GM12878 (cell line): ENCODE results near the gene ZNF280D. TPM values are rescaled to one million over a fixed set of nuclear protein-coding genes. Genes with fewer than 3 reads are reported as not detected.
A peak's percentile ranks its signal among the peaks of the same experiment; 100 is the strongest.

Source experiments
- ATAC-seq: fragments of 200-7000 bp; cut with Tn5 transposase; 3 replicates; pipeline ENCODE4 v1.9.1; 2020; ENCODE audit warnings: mild to moderate bottlenecking, moderate library complexity
- Bru-seq: library from RNA; stranded (reverse); fragments of 400-500 nt; gene quantifications from one replicate; lab custom pipeline; 2021; lab: Mats Ljungman, UMichigan
- BruChase-seq, 2 experiments: library from RNA; stranded (reverse); fragments of 400-500 nt; gene quantifications; one replicate each; lab custom pipeline; 2021; lab: Mats Ljungman, UMichigan
- BruUV-seq: library from RNA; stranded (reverse); fragments of 400-500 nt; replicated peaks from 2 replicates; lab custom pipeline; 2021; lab: Mats Ljungman, UMichigan
- CTCF ChIA-PET: fragments of 300-600 bp; sonication (Branson Sonifier 250); formaldehyde crosslinking; extraction: SDS; loops from one replicate; lab custom pipeline; 2021; ENCODE audit warnings: inconsistent platforms; lab: Yijun Ruan, JAX
- POLR2A ChIA-PET: fragments of 350-600 bp; formaldehyde crosslinking; extraction: SDS; loops from one replicate; lab custom pipeline; 2021; ENCODE audit warnings: inconsistent platforms; lab: Charles Lee
- RAD21 ChIA-PET: fragments of 300-600 bp; sonication (Branson Sonifier 250); formaldehyde crosslinking; loops from one replicate; lab custom pipeline; 2023; ENCODE audit warnings: antibody characterized with exemption; ENCODE audit not compliant: unreplicated experiment; lab: Charles Lee
- SMC1A ChIA-PET: fragments of 300-600 bp; sonication (Branson Sonifier 250); formaldehyde crosslinking; loops from one replicate; lab custom pipeline; 2023; ENCODE audit not compliant: unreplicated experiment, uncharacterized antibody; lab: Charles Lee
- DNase-seq: peaks from one replicate; pipeline ENCODE4 v3.0.0-alpha.2; 2011; ENCODE audit warnings: low read depth, low spot score
- FAIRE-seq: peaks from 3 replicates; lab custom pipeline; 2011; peaks lifted over from hg19 to GRCh38; lab: Jason Lieb, UNC
- H2AFZ ChIP-seq: 2 replicates; pipeline ENCODE4 v1.6.0; 2011; ENCODE audit warnings: low read depth, low read length, control low read depth; ENCODE audit not compliant: control insufficient read depth
- H3K27ac ChIP-seq: 2 replicates; pipeline ENCODE4 v1.5.1; 2011; ENCODE audit warnings: control low read depth; ENCODE audit not compliant: control insufficient read depth, insufficient read depth
- H3K27me3 ChIP-seq, 2 experiments: replicated peaks in 1 of 2; 2 replicates each; pipeline versions ENCODE4 v1.6.0 to v1.6.1; 2011; ENCODE audit warnings: low read length in 1 of 2; ENCODE audit not compliant: control insufficient read depth in 2 of 2, insufficient read depth in 2 of 2
- H3K36me3 ChIP-seq, 2 experiments: 2 replicates each; pipeline ENCODE4 v1.5.1; 2011; ENCODE audit warnings: low read length in 1 of 2; ENCODE audit not compliant: control insufficient read depth in 2 of 2, insufficient read depth in 2 of 2
- H3K4me1 ChIP-seq: 2 replicates; pipeline ENCODE4 v1.6.1; 2011; ENCODE audit warnings: mild to moderate bottlenecking, low read length, moderate library complexity, mixed read lengths; ENCODE audit not compliant: control insufficient read depth, insufficient read depth
- H3K4me2 ChIP-seq: 2 replicates; pipeline ENCODE4 v1.6.0; 2011; ENCODE audit warnings: control low read depth; ENCODE audit not compliant: control insufficient read depth, insufficient read depth
- H3K4me3 ChIP-seq: fragments of 200-600 bp; sonication (generic); 2 replicates; pipeline ENCODE4 v1.5.1; 2016
- H3K79me2 ChIP-seq: 2 replicates; pipeline ENCODE4 v1.6.0; 2011; ENCODE audit warnings: low read length; ENCODE audit not compliant: control insufficient read depth, insufficient read depth
- H3K9ac ChIP-seq: 2 replicates; pipeline ENCODE4 v1.8.0; 2011; ENCODE audit warnings: low read length, control low read depth, mixed read lengths; ENCODE audit not compliant: control insufficient read depth, insufficient read depth
- H3K9me3 ChIP-seq: replicated peaks from 3 replicates; pipeline ENCODE4 v1.5.1; 2011; ENCODE audit warnings: mild to moderate bottlenecking, low read length; ENCODE audit not compliant: control insufficient read depth, insufficient read depth
- H4K20me1 ChIP-seq: 2 replicates; pipeline ENCODE4 v1.6.0; 2011; ENCODE audit not compliant: control insufficient read depth, insufficient read depth
- ATF7 ChIP-seq: fragments of 450-650 bp; IDR thresholded peaks from 2 replicates; pipeline ENCODE4 v1.6.1; 2016; ENCODE audit warnings: low read depth, mild to moderate bottlenecking
- CBX5 ChIP-seq: sonication (generic); IDR thresholded peaks from 2 replicates; pipeline ENCODE4 v1.6.1; 2016; ENCODE audit warnings: low read depth, moderate library complexity, mild to moderate bottlenecking, inconsistent platforms
- ESRRA ChIP-seq: IDR thresholded peaks from 2 replicates; pipeline ENCODE4 v1.6.1; 2012; ENCODE audit warnings: mild to moderate bottlenecking, low read length, improper control_type of control experiment
- MYB ChIP-seq: fragments of 150-350 bp; IDR thresholded peaks from 2 replicates; pipeline ENCODE4 v1.6.1; 2014; ENCODE audit warnings: mild to moderate bottlenecking, low read depth, low read length, borderline replicate concordance
- NFXL1 ChIP-seq: fragments of 450-650 bp; IDR thresholded peaks from 2 replicates; pipeline ENCODE4 v1.6.1; 2017; ENCODE audit warnings: antibody characterized with exemption, mild to moderate bottlenecking, borderline replicate concordance
- PAX8 ChIP-seq: fragments of 450-650 bp; IDR thresholded peaks from 2 replicates; pipeline ENCODE4 v1.6.1; 2017; ENCODE audit warnings: mild to moderate bottlenecking, moderate library complexity
- RFX5 ChIP-seq: IDR thresholded peaks from 2 replicates; pipeline ENCODE4 v1.6.1; 2011; ENCODE audit warnings: low read depth, low read length, improper control_type of control experiment
- TARDBP ChIP-seq: IDR thresholded peaks from 2 replicates; pipeline ENCODE4 v1.6.1; 2016; ENCODE audit warnings: borderline replicate concordance
- ZNF622 ChIP-seq: fragments of 450-650 bp; IDR thresholded peaks from 2 replicates; pipeline ENCODE4 v1.6.1; 2017; ENCODE audit warnings: mild to moderate bottlenecking, inconsistent platforms
- ZNF687 ChIP-seq: fragments of 450-650 bp; IDR thresholded peaks from 2 replicates; pipeline ENCODE4 v1.6.1; 2017; ENCODE audit warnings: mild to moderate bottlenecking, moderate library complexity
- WGBS: methylation state at CpG from one replicate; pipeline ENCODE4 v1.1.6; 2016; ENCODE audit warnings: low lambda C conversion rate; ENCODE audit not compliant: insufficient replicate concordance, insufficient coverage; ENCODE audit errors: missing lambda C conversion rate; 5-methylcytosine and 5-hydroxymethylcytosine counted together
- in situ Hi-C: fragments of 300-500 bp; cut with MboI; formaldehyde crosslinking; loops from 9 replicates; pipeline ENCODE4 v1.14.3; 2018; ENCODE audit warnings: mixed read lengths
- intact Hi-C: fragments of 100-400 bp; cut with micrococcal nuclease; formaldehyde crosslinking; loops from one replicate; pipeline ENCODE4 v1.14.2; 2022; ENCODE audit not compliant: unreplicated experiment
- long read RNA-seq, 2 experiments: library from polyadenylated mRNA; unstranded; transcript quantifications; one replicate each; pipeline ENCODE4 v2.0.0, GENCODE V29; 2019 to 2020
- polyA minus RNA-seq, 3 experiments: library from RNA; depleted of rRNA, polyadenylated mRNA; stranded (reverse); fragments of >200 nt; gene quantifications; 2 replicates each; pipeline ENCODE4 v1.2.3, GENCODE V29; 2011
- polyA plus RNA-seq, 11 experiments: library from polyadenylated mRNA; depleted of rRNA in 4 of 11; unstranded in 6 of 11; stranded (reverse) in 5 of 11; fragments of >200 nt; fragmentation: Nextera tagmentation in 4 of 11; fragmentation: Illumina TruSeq in 1 of 11; extraction: Ambion mirVana in 4 of 11; extraction: Trizol in 1 of 11; gene quantifications; 1 replicate in 1 of 11; 2 replicates in 10 of 11; pipeline versions ENCODE4 v1.2.1 to v1.2.3, GENCODE V29; 2011 to 2016; ENCODE audit warnings: inconsistent platforms in 2 of 11, missing spikeins in 2 of 11, low read depth in 1 of 11
- total RNA-seq, 4 experiments: library from RNA; depleted of rRNA in 3 of 4; stranded (reverse); fragments of >200 nt in 3 of 4; fragmentation: Illumina TruSeq in 1 of 4; extraction: Trizol in 1 of 4; gene quantifications; 2 replicates each; pipeline versions ENCODE4 v1.2.1 to v1.2.3, GENCODE V29; 2013 to 2021
- TF ChIP-seq, protein P1 (sequence below): fragments of 450-650 bp; IDR thresholded peaks from 2 replicates; pipeline ENCODE4 v1.6.1; 2016; ENCODE audit warnings: mild to moderate bottlenecking

ZNF280D gene
- total RNA-seq (2013; cell fraction: nucleolus; rRNA removed), result 68.9 and 72.6 TPM in 2 replicates
- total RNA-seq (2014; rRNA removed) (9.8 and 10.2 TPM in 2 replicates), total RNA-seq (2014; rRNA removed; fragmentation: Illumina TruSeq; extraction: Trizol) (18.5 and 19.6 TPM in 2 replicates), total RNA-seq (2021) (18.6 and 19.5 TPM in 2 replicates), polyA plus RNA-seq (2011; rRNA removed) (5.6 and 13.0 TPM in 2 replicates), polyA plus RNA-seq (2014; fragmentation: Illumina TruSeq; extraction: Trizol) (11.9 and 14.5 TPM in 2 replicates), polyA plus RNA-seq (2014; fragmentation: Nextera tagmentation; extraction: Ambion mirVana) (1 to 10 TPM; 6.4 to 7.5 TPM), polyA plus RNA-seq (2014; rRNA removed) (5.5 and 5.9 TPM in 2 replicates), polyA plus RNA-seq (2016; fragmentation: Nextera tagmentation; extraction: Ambion mirVana) (1 to 10 TPM; 8.3 to 9.0 TPM), polyA minus RNA-seq (2011; rRNA and poly(A)+ RNA removed) (10.2 and 10.8 TPM in 2 replicates), Bru-seq, nascent RNA (percentile 63 among the genes with signal in this experiment), BruChase-seq, experiment 1, labeled RNA remaining after a 6-hour chase (percentile 61 among the genes with signal in this experiment), BruChase-seq, experiment 2, labeled RNA remaining after a 2-hour chase (percentile 69 among the genes with signal in this experiment)
- 3.5 TPM for polyA plus RNA-seq (2011; ENCODE audit: low read depth)
- polyA plus RNA-seq (2011; cell fraction: cytosol; rRNA removed), result 1.6 and 1.9 TPM in 2 replicates
- 5.8 and 6.5 TPM in 2 replicates for polyA plus RNA-seq (2011; cell fraction: nucleus; rRNA removed)
- polyA plus RNA-seq (2012), result 5.5 and 6.6 TPM in 2 replicates
- polyA minus RNA-seq (2011; cell fraction: cytosol; rRNA and poly(A)+ RNA removed), result 3.1 and 3.6 TPM in 2 replicates
- polyA minus RNA-seq (2011; cell fraction: nucleus; rRNA and poly(A)+ RNA removed), result 8.6 and 13.2 TPM in 2 replicates
- long read RNA-seq, experiment 1, partial matches to known transcripts, result 2 of 2 reads
- long read RNA-seq, experiment 1, other reads (novel, unspliced or antisense), result 0 of 2 reads
- long read RNA-seq, experiment 2, partial matches to known transcripts, result 10 of 20 reads
- long read RNA-seq, experiment 2, other reads (novel, unspliced or antisense), result 6 of 20 reads

GRCh38 chr15:56733136-56734012, at the start of gene ZNF280D:
TSS of gene ZNF280D (minus strand) at chr15:56733509. CDS start at chr15:56707109, 26,400 bp downstream.
- H3K27me3 ChIP-seq, result no peaks in the 10 kb centered on the region
- no peaks in the 10 kb centered on the region for H3K36me3 ChIP-seq
- ATAC-seq, result peak; percentile 93
- 33% methylated on average over 70 of the region's 101 CpGs for WGBS
- peak within 1 kb of the TSS; percentile 95 for H3K9ac ChIP-seq
- CTCF ChIA-PET, result interaction anchor here (1.2 kb wide), 1 partner anchor 47 kb away, joined by 3 read pairs; no protein-coding TSS in a partner anchor
- POLR2A ChIA-PET, result no interaction called here
- H3K27ac ChIP-seq, result peak within 1 kb of the TSS; percentile 62
- peak within 1 kb of the TSS; percentile 96 for H3K4me2 ChIP-seq
- no TSS peak for BruUV-seq
- DNase-seq, result no peak
- in situ Hi-C loops, result no loop called here
- intact Hi-C loops, result no loop called here
- H3K9me3 ChIP-seq, result no peaks in the 10 kb centered on the region; the same call in 2 of the 3 replicates
- H3K79me2 ChIP-seq, result peaks cover 31% of the 10 kb centered on the region
- SMC1A ChIA-PET, result interaction anchor here (1.0 kb wide), 1 partner anchor 70 kb away, joined by 3 read pairs; no protein-coding TSS in a partner anchor
- peak within 1 kb of the TSS; percentile 90 for H2AFZ ChIP-seq
- H3K4me1 ChIP-seq, result peaks cover 6% of the 10 kb centered on the region
- peak within 1 kb of the TSS; percentile 79 for H3K4me3 ChIP-seq
- H4K20me1 ChIP-seq, result no peaks in the 10 kb centered on the region
- RAD21 ChIA-PET, result no interaction called here
- FAIRE-seq, result no peak
- TF ChIP-seq ESRRA (no peak), ATF7 (no peak), MYB (no peak), TARDBP (no peak), PAX8 (no peak), ZNF622 (no peak), ZNF687 (peak; percentile 87), RFX5 (no peak), NFXL1 (0 out of 2 replicates have a peak, but pooled peaks have one; percentile 26), CBX5 (0 out of 2 replicates have a peak, but pooled peaks have one; percentile 15)
- TF ChIP-seq, protein P1, sequence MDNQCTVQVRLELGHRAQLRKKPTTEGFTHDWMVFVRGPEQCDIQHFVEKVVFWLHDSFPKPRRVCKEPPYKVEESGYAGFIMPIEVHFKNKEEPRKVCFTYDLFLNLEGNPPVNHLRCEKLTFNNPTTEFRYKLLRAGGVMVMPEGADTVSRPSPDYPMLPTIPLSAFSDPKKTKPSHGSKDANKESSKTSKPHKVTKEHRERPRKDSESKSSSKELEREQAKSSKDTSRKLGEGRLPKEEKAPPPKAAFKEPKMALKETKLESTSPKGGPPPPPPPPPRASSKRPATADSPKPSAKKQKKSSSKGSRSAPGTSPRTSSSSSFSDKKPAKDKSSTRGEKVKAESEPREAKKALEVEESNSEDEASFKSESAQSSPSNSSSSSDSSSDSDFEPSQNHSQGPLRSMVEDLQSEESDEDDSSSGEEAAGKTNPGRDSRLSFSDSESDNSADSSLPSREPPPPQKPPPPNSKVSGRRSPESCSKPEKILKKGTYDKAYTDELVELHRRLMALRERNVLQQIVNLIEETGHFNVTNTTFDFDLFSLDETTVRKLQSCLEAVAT, result 0 out of 2 replicates have a peak, but pooled peaks have one; percentile 29
